HG02852 (cell line): ENCODE results near the gene CFAP161.
"Not testable (repeated sequence)": the region's sequence is repeated elsewhere in the genome, so short reads cannot be mapped to it uniquely, and the experiment has no call there.

Experiments used
- ATAC-seq: cut with Tn5 transposase; IDR thresholded peaks from one replicate; pipeline ENCODE4 v1.9.1; 2021; ENCODE audit warnings: mild to moderate bottlenecking, moderate library complexity; ENCODE audit not compliant: unreplicated experiment

The CFAP161 gene

GRCh38 chr15:81157195-81157938, 23.3 kb downstream of the CFAP161 start:
- ATAC-seq, result no peak

- no peak for ATAC-seq
These were observed 23.8 kb downstream of the CFAP161 start for GRCh38 chr15:81157939-81158223.

DNA sequence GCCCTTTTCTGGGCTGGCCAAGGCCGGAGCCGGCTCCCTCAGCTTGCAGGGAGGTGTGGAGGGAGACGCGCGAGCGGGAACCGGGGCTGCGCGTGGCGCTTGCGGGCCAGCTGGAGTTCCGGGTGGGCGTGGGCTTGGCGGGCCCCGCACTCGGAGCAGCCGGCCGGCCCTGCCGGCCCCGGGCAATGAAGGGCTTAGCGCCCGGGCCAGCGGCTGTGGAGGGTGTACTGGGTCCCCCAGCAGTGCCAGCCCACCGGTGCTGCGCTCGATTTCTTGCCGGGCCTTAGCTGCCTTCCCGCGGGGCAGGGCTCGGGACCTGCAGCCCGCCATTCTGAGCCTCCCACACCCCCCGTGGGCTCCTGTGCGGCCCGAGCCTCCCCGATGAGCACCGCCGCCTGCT, 24.5 kb downstream of the CFAP161 start:
- ATAC-seq, result not testable (repeated sequence)

GRCh38 chr15:81160312-81161159, 26.5 kb downstream of the CFAP161 start:
- ATAC-seq, result no peak

- no peak for ATAC-seq
These were observed 27.1 kb downstream of the CFAP161 start for GRCh38 chr15:81161160-81161673.

DNA sequence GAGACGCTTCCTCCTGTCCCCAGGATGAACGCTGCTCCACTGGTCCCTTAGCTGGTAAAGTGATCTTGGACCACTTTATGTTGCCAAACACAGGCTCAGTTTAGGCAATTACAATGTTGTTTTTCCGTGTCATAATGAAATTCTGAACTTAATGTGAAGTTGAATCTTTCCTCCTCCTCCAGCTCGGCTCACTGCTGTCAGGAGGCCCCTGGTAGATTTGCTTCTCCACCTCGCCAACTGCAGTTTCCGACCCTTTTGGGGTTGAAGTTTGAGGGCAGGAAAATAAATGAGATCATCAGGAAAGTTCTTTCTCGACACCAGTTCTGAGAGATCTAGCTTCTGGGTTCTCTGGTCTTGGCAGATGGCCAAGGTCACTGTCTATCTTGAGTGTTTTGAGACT, 27.8 kb downstream of the CFAP161 start:
- no peak for ATAC-seq

DNA sequence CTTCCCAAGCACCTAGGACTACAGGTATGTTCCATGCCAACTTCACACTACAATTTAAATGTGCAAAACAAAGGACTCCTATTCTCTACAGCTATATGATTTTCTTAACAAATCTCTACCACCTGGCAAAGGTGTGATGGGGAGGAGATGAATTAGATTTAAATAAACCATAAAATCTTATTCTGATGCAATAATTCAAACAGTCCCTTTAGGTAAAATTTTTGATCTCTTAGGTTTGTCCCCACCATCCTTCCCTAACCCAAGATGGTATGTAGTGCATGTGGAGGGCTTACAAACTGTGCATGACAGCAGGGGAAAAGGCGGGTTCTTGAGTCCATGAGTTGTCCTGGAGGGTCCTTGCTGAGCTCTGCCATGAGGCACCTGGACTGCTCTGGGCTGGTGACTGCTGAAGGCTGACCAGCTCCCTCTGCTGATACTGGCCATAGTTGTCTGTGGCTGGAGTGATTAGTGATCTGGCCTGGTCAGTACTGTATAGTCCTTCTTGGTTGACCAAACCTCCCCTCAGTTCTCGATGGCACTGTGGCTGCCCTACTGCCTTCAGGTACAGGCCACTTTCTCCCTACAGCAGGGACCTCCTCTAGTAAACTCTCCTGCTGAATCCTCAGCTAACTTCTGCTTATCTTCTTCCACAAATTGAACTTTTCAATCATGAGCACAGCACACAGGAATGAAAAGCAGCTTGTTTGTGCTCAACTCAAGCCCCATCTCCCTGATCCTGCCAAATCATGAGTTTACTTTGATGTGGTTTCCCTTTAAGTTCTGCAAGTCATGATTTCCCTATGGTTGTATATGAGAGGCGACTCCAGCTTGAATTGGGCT, 30.1 kb downstream of the CFAP161 start:
- no peak for ATAC-seq

DNA sequence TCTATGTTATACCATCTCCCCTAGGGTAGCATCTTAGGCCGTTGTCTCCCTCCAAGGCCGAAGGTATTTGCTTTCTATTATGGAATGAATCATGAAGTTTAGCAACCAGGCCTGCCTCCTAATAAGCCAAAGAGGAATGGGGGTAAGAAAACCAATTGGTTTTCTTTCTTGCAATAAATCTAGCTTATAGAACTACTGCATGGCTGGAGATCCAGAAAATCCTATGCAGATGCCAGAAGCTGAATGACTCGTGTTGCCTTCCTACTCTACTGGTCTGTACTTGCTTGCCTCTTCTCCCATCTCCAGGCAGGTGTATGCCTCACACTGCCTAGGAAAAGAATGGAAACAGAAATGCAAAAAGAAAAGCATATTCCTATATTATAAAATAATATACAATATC, 31.5 kb downstream of the CFAP161 start:
- ATAC-seq, result no peak

GRCh38 chr15:81166636-81167305, 32.7 kb downstream of the CFAP161 start:
- no peak for ATAC-seq

DNA sequence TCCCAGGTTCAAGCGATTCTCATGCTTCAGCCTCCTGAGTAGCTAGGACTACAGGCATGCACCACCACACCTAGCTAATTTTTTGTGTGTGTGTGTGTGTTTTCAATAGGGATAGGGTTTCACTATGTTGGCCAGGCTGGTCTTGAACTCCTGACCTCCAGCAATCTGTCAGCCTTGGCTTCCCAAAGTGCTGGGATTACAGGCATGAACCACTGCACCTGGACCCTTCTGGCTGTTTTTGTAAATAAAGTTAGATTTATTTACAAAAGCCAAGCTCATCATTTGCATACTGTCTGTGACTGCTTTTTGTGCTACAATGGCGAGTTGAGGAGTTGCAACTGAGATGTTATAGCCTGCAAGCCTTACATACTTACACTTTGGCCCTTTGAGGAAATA, 34.1 kb downstream of the CFAP161 start:
- no peak for ATAC-seq

DNA sequence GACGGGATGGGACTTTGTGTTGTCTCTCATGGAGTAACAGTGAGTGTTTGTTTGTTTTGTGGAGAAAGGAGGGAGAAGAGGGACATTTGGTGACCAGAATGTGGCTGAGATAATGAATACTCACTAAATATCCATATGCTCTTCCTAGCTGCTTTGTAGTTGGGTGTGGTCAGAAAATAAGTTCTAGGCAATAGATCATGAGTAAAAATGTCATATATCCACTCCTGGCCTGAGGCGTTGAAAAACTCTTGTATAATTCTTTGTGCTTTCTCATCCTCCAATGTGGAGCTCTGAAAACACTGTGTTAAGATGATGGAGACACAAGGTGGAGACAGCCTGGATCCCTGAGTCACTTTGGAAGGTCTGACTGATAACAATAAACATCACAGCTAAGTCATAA, 34.6 kb downstream of the CFAP161 start:
- no peak for ATAC-seq

- ATAC-seq, result no peak
These were observed 36.4 kb downstream of the CFAP161 start for GRCh38 chr15:81170511-81170910.

DNA sequence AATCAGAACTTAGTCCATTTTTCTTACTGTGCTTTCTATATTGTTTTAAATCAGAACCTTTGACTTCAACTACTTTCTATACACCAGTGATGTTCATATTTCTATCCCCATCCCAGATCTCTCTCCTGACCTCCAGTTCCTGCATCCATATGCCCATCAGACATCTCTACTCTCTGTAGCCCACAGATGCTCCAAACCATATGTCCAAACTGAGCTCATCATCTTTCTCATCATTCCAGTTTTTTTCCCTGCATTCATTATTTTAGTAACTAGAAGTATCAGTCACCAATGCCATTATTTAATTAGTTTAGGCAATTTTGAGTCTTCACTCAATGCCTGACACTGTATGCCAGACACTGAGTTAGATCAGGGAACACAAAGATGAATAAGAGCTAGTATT, 37.2 kb downstream of the CFAP161 start:
- no peak for ATAC-seq

DNA sequence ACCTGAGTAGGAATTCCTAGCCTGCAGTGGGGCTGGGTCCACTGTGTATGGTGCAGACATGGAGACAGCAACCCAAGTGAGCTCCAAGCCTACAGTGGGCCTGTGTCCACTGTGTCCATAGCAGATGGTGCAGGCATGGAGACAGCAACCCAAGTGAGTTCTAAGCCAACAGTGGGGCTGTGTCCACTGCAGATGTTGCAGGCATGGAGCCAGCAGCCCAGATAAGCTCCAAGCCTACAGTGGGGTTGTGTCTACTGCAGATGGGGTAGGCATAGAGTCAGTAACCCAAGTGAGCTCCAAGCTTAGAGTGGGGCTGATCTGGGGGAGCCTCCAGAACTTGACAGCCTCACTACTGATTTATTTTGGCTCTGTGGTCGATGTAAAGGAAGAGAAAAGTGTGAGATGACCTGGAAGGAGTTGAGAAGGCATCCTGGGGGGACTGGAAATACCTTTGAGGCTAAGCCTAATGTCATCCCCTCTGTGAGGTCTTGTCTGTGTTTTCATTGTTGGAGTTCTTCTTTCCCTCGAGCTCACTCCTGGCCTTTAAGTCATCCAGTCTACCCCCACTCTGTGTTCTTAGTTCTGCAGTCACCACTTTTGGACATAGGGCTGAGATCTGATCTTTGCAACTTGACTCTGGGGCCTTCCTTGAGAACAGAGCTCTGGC, 40.2 kb downstream of the CFAP161 start:
- no peak for ATAC-seq

DNA sequence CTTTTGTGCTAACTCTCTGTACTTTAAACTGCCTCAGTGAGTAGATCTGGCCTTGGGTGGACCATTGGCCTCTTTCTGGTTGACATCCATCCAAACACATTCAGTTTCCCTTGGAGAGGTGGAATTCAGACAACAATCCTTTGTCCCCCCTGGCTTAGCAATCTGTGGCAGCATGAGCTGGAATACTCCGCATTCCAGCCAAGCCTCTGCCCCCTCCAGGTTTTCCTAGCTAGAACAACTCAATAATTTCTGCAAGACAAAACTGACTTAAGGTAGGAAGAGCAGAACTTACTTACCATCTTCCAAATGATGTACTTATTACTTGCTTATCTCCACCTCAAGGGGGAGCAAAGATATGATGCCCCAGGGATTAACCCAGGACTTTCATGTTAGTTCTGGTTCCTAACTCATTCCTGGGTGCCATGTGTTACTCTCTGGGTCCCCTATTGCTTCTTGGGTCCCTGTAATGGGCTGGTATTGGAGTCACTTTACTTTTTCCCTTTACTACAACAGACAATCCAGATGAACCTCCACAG, 40.8 kb downstream of the CFAP161 start:
- ATAC-seq, result no peak

DNA sequence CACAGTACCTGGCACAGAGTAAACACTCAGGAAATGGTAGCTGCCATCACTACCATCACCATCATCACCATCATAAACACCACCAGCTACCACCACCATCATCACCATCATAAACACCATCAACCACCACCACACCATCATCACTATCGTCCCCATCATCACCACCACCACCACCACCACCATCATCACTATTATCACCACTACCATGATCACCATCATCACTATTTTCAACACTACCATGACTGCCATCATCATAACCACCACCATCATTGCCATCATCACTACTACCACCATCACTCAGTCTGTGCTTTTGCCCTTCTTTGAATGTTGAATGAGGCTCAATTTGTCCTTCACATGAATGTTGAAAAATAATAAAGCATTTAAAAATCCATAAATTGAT, 41.4 kb downstream of the CFAP161 start:
- ATAC-seq, result no peak

DNA sequence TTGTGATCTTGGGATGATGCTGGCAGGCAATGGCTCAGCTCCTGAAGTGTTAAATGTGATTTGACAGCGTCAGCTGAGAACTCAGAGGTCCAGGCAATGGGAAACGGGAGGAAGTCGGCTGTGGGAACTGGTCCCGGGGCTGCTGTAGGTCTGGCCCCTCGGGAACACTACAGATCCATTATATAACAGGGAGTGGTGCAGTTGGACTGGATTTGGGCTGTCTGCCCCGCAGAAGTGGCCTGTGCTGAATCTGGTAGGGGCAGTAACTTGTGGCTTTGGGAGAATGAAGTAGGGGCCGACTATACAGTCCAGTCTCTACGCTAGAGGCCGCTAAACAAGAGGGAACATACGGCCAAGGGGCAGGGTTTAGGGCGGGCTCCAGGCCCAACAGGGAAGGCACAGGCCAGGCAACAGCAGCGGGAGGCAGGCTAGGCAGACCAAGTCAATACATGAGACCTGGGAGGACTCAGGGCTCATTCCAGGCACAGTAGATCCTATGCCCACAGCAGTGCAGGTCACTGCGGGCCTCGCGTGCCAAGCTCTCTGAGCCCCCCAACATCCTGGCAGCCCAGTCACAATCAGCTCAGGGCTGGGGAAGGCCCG, 42.3 kb downstream of the CFAP161 start:
- no peak for ATAC-seq

DNA sequence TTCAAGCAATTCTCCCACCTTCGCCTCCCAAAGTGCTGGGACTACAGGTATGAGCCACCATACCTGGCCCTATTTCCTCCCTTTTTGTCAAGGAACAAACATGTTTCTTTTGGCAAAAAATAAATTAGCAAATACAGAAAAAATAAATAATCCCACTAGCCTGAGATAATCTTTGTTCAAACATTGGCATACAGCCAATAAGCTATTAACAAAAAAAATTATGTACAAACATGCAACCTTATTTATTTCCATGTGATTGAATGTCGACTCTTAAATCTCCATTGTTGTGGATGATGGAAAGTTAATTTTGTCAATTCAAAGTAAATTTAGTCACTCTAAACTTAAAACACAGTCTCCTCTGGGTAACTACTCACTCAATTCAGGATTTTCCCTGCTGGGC, 44.3 kb downstream of the CFAP161 start:
- ATAC-seq, result no peak

DNA sequence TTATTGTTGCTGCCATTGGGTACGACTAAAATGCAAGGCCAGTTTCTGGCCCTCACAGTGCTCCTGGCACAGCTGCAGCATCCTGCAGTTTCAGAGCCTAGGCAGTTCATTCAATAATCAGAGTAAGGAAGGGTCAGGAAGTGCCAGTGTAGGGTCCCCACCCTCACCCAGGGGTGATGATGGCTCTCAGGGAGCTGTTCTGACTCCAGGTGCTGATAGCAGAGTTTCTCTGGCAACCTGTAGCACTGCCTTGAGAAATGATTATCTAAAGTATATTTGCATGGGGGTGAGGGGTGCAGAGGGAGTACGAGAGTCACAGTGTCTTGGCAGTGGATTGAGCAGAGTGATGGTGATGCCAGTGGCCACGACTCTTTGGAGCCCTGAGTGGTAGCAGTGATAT, 47.1 kb downstream of the CFAP161 start:
- ATAC-seq, result no peak
